SU-DHL-6 (cell line): Measurements from ENCODE around the gene MINDY4B.

ENCODE experiments used
- EZH2phosphoT487 ChIP-seq: fragments of 200-600 bp; sonication (generic), shearing (Covaris generic); conservative IDR thresholded peaks from 2 replicates; pipeline ENCODE4 v1.6.1; 2018; ENCODE audit warnings: mild to moderate bottlenecking, antibody characterized with exemption, low read length, moderate library complexity, mixed read lengths
- TF ChIP-seq, protein P1 (sequence below): fragments of 200-600 bp; sonication (generic); IDR thresholded peaks from one replicate; pipeline ENCODE4 v1.5.1; 2017; ENCODE audit warnings: antibody characterized with exemption, mild to moderate bottlenecking, low read length, moderate library complexity; ENCODE audit not compliant: insufficient read depth, poor library complexity, severe bottlenecking

DNA sequence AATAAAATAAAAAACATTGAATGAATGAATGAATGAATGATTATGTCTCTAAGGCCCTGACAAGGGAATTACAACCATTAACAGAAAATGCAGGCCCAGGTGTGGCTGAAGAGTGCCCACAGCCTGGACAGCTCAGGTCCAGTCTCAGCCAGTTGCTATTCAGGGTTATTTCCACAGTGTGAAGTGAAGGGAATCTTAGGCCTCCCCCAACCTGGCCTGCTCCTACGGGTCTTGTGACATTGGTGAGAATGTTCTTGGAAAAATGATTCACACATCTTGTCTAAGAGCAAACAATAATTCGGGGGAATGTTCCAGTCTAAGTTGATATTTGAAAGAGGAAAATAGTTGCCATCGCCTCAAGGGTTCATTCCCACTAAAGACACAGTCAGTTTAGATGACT lies 37.0 kb downstream of the MINDY4B start:
- TF ChIP-seq, protein P1, sequence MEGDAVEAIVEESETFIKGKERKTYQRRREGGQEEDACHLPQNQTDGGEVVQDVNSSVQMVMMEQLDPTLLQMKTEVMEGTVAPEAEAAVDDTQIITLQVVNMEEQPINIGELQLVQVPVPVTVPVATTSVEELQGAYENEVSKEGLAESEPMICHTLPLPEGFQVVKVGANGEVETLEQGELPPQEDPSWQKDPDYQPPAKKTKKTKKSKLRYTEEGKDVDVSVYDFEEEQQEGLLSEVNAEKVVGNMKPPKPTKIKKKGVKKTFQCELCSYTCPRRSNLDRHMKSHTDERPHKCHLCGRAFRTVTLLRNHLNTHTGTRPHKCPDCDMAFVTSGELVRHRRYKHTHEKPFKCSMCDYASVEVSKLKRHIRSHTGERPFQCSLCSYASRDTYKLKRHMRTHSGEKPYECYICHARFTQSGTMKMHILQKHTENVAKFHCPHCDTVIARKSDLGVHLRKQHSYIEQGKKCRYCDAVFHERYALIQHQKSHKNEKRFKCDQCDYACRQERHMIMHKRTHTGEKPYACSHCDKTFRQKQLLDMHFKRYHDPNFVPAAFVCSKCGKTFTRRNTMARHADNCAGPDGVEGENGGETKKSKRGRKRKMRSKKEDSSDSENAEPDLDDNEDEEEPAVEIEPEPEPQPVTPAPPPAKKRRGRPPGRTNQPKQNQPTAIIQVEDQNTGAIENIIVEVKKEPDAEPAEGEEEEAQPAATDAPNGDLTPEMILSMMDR, result no peak
- no peak for TF ChIP-seq EZH2phosphoT487
